GM20431 (cell line): ENCODE data around the gene RIC8A.
"Not testable (repeated sequence)": the region's sequence is repeated elsewhere in the genome, so short reads cannot be mapped to it uniquely, and the experiment has no call there.

ENCODE experiments used
- in situ Hi-C: fragments of 300-500 bp; cut with MseI, MboI; formaldehyde crosslinking; loops from one replicate; pipeline ENCODE4 v1.15.0; 2020; ENCODE audit warnings: low sequenced_read_pairs; ENCODE audit not compliant: unreplicated experiment

RIC8A gene

DNA sequence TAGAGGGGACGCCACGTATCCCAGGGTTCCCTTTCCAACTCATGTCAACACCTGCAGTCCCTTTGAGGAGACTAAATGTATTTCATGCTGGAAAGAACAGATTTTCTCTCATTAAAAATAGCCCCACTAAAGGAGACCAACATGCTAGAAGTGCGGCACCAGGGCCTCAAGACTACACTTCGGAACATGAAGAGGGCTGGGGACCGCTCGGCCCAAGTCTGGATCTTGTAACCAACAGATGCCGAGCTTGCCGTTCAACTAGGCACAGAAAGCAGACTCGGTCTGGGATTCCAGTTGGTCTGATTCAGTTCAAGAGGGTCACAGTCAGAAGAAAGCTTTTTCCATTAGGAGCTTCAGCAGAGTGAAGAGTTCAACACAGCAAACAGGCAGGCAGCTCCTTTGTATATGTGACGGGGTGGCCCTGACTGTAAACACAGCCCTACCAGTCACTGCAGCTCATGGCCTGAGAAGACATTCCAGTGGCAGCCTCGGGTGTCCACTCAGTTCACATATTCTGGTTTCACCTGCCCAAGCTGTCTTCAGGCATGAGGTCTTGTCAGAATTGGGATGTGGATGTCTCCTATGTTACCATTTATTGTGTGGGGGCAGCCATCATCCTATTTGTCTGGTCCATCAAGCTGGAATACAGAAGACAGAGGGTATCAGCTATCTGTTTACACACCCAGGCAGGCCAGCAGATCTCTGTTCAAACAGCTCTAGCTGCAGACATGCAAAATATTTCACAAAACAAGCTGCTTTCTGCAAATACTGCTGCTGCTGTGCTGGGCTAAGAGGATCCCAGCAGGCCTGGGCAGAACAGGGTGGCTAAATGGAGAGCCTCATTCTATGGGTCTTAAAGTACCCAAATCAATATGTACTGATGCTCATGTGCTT is 8.8 kb downstream of the RIC8A start:
- in situ Hi-C loops, result no loop called here

DNA sequence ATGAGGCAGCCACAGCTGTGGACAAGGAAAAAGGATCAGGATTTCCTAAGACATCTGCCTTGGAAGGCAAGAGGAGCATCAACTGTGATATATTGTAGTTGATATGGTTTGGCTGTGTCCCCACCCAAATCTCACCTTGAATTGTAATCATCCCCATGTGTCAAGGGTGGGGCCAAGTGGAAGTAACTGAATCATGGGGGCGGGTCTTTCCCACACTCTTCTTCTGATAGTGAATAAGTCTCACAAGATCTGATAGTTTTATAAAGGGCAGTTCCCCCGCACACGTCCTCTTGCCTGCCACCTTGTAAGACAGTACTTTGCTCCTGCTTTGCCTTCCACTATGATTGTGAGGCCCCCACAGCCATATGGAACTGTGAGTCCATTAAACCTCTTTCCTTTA is 10.2 kb downstream of the RIC8A start:
- in situ Hi-C loops, result no loop called here

DNA sequence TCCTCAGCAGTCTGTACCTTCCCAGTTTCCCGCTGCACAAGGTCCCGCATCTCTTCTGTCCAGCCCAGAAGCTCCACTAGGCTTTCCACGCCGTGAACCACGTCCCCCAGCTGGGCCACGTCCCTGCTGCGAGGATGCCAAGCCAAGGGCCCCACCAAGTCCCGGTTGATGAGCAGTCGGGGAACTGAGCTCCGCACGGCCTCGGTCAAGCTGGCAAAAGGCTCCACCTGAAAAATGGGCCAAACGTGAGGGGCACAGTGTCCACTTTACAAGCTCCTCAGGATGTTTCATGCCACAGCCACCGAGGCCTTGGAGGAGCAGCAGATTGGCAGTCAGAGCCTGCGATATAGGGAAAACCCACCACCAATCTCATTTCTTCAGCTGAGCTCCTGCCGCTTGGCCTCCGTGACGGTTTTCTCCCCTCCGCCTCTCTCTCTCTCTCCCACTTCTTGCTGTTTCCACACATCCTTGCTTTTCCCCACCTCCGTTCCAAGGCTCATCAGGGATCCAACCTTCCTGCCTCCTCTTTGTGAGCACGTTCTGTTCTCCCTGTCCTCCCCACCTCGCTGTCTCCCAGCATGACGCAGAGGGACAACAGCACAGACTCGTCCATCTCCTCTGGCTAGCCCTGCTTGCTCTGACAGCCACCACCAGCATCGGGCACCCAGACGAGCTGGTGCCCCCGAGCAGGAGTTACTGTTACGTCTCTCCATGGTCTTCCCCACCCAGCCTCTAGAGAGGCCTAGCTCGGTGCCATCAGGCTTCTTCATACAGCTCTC is 11.5 kb downstream of the RIC8A start:
- in situ Hi-C loops, result no loop called here

DNA sequence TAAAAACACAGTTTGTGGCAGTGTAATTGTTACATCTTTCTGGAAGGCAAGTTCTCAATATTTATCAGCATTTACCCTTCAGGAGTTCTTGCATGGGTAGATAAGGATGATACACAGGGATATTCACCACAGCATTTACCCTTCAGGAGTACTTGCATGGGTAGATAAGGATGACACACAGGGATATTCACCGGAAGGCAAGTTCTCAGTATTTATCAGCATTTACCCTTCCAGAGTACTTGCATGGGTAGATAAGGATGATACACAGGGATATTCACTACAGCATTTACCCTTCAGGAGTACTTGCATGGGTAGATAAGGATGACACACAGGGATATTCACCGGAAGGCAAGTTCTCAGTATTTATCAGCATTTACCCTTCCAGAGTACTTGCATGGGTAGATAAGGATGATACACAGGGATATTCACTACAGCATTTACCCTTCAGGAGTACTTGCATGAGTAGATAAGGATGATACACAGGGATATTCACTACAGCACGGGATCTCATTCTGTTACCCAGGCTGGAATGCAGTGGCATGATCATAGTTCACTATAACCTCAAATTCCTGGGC is 13.2 kb downstream of the RIC8A start:
- in situ Hi-C loops, result not testable (repeated sequence)

DNA sequence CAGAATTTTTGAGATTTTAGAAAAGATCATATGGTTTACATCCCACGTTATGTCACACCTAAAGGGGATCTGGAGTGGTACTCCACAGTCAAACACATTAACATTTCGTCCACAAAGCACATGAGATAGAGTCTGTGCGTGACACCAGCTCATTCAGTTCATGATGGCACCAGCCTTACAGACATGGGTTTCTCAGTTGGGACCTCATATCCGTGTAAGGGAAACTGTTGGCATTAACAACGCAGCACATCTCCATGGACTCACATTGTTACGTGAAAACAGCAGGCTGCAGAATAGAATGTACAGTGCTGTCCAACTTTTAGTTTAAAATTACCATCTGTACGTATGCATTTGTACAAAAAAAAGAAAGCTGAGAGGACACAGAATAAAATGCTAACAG is 14.0 kb downstream of the RIC8A start:
- in situ Hi-C loops, result no loop called here

DNA sequence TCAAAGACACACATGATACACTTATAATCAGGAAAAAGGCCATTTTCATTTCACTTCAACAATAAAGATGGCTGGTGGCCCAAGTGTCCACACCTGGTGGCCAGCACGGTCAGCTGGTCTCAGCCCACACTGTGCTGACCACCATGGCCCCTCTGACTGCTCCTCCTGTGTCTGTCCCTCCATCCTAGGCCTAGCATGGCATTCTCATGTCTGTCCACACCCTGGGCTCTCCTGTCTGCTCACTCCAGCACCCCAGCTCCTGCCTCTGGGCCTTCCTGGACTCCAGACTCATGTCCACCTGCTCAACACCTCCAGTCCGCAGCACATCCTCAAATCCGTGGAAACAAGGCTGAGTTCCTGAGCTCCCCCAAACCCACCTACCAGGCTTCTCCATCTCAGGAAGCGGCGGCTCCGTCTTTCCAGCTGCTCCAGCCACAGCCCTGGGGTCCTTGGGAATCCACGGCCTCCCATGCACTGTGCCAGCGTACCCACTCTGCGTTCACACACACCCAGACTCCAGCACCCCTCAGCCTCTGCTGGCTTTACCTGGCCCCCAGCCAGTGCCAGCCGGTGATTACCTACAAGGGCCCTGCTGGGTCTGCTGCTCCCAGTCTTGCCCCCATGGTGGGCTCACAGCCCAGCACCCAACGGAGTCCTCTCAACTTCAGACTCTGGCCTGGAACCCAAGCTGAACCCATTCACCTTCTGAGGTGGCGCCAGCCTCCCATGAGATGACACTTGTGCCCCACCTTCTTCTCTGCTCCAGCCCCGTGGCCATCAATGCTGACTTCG is 14.7 kb downstream of the RIC8A start:
- in situ Hi-C loops, result no loop called here

DNA sequence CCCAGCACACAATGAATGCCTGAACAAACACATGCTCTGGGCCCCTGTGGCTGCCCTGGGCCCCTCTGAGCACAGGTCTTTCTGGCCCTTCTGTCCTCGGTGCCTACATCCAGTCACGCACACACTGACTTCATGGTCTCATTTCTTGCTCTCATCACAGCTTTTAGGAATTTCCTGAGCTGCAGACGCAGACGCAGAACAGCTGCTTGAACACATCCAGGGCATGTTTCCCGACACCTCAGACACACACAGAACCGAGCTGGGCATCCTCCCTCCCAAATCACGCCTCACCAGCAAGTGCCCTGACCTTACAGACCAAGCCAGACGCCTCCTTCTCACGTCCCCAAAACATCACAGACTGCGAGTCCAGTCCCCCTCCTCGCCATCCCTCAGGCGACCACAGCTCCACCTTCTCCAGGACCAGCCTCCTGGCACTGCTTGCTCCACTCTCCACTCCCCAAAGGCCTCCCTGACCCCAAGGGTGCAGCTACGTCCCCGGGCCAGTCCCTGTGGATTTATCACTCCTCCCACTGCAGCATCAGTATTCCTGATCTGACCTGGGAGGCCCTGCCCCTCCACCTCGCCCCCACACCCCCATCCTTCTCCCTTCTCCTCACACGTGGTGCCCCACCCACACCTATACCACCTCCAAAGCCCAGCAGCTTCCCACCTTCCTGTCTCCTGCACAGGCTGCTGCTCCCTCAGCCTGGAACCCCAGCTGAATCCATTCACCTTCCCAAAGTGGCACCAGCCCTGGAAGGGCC is 15.7 kb downstream of the RIC8A start:
- in situ Hi-C loops, result no loop called here

DNA sequence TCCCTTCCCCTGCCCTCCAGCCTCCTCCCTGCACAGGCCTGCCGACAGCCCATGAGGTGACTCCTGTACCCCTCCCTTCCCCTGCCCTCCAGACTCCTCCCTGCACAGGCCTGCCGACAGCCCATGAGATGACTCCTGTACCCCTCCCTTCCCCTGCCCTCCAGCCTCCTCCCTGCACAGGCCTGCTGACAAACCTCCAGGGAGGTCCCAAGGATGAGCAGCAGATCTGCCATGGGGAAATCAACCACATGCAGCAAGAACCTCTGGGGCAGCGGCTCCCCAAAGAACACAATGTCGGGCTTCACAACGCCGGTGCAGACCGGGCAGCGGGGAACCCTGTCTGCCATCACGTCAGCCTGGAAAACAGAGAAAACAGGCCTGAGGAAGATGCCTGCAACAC is 16.4 kb downstream of the RIC8A start:
- in situ Hi-C loops, result no loop called here

DNA sequence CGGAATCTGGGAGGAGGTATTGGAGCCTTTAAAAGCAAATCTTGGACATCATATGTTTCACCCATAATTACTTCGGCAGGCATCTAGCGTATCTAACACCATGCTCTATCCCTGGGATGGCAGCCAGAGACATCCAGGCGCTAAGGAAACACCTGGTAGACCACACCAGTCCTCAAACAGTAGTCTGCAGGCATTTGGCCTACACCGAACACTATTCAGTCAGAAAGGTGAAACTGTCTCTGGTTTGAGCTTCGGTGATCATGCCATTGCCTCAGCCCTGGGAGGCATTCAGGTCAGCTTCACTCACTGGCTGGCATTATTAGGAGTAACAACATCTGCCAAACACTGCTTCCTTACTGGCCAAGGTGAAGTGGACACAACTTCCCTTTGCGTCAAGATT is 16.9 kb downstream of the RIC8A start:
- in situ Hi-C loops, result no loop called here

DNA sequence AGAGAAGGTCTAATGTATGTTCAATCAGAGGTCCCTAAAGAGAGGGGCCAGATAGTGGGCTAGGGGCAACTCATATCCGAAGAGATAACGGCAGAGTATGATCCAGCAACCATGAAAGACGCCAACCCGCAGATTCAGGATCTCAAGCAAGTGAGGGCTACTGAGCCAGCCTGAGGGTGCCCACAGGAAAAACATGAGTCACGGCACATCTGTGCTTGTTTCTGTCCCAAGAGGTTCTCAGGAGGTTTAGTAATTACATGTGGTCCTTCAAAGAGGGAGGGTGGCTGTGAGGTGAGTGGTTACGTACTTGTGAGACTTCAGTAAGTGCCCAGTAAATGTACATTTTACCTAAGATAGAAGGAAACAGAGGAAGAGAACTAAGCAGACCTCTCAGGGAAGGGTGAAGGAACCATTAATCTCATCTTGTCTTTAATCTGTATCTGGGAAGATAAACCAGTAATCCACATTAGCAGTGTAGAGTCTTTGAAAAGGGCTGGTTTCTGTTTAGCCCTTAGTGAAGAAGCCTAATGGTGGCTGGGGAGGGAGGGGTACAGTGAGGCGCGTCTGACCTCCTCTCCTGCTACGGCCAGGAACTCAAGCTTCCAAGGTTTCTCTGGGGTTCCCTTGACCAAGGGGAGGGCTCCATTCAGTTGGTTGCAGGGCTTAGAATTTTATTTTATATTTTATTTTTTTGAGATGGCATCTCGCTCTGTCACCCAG is 18.4 kb downstream of the RIC8A start:
- in situ Hi-C loops, result no loop called here

DNA sequence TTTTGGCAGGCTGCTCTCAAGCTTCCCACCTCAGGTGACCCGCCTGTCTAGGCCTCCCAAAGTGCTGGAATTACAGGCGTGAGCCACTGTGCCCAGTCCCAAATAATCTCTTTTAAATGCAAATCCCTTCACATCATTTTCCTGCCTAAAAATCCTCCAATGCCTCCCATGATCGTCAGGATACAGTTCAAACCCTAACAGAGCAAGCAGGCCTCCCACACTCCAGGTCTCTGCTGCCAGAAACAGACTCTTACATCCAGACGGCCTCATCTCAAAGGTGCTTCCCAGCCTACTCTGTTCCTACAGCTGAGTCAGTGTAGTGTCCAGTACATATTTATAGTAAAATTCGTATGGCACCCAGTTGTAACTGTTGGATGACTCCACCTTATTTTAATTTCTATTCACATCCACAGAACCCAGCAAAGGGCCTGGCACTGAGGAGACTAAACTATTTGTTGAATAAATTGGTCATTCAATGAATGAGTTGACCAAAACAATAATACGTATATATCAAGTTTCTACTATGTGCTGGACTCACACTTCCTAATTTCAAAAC is 20.4 kb downstream of the RIC8A start:
- in situ Hi-C loops, result no loop called here

DNA sequence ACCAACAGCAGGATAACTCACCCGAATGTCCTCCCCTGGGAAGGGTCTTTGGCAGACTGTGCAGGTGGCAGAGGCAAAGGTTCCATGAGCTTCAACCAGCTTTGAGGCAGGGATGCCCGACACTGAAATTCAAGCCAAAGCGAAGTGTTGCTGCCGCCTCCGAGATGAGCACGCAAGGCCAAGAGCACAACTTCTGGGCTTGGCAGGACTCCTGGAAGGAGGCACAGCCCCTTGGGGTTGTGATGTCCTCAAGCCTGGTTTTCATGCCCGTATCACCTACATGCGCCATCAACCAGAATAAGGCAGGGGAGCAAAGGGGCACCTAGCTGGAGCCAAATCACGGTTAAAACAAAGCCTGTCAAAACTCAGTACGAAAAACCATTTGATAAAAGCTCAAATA is 22.9 kb downstream of the RIC8A start:
- in situ Hi-C loops, result no loop called here

DNA sequence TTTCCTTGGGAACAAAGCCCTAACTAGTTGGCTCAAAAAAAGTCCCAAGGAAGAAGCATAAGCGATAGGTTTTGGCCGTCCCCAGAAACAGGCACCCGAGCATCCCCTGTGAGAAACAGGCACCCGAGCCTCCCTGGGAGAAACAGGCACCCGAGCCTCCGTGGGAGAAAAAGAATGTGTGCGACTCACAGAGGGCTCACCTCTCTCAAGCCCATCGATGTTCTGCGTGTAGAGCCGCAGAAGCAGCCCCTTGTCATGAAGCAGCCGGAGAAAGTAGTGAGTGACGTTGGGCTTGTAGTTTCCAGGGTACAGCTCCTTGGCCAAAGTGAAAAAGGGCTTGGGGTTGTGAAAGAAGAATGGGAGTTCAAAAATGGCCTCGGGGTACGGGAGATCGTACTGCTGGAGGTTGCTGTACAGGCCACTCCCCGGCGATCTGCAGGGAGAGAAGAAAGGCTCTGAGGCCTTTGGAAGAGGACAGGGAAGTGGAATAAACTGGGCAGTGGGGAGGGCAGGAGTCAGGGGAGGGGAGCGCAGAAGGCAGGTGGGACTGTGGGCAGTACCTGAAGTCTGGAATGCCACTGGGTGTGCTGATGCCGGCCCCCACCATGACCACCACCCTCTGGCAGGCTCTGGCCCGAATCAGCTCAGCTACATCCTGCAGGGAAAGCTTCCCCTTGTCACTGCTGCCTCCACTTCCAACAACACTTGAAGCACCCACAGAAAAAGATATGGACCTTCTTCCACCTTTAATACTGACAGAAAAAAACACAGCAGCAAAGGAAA is 25.5 kb downstream of the RIC8A start:
- in situ Hi-C loops, result no loop called here

DNA sequence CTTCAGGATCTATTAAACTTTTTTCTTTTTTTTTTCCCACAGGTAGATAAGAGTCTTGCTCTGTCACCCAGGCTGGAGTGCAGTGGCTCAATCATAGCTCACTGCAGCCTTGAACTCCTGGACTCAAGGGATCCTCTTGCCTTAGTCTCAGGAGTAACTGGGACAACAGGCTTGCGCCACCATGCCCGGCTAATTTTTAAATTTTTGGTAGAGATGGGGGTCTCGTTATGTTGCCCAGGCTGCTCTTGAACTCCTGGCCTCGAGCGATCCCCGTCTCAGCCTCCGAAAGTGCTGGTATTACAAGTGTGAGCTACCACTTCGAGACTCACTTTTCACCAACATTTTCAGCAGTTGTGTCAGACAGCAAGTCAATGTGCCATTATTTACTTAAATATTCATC is 27.7 kb downstream of the RIC8A start:
- in situ Hi-C loops, result no loop called here

DNA sequence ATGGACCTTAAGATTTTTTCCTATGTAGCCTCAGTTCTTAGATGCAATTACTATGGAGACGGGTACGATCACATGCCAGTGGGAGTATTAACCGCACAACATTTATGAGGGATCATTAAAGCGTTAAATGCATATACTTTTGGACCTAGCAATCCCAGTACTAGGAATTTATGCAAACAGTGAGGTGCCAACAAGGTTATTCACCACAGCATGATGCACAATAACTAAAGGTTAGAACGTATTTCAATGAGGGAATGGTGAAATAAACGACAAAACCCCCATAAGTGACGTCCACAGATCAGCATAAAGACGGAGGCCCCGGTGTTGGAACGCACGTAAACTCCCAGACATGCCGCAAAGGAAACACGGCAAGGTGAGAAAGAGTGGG is 28.1 kb downstream of the RIC8A start:
- in situ Hi-C loops, result no loop called here

DNA sequence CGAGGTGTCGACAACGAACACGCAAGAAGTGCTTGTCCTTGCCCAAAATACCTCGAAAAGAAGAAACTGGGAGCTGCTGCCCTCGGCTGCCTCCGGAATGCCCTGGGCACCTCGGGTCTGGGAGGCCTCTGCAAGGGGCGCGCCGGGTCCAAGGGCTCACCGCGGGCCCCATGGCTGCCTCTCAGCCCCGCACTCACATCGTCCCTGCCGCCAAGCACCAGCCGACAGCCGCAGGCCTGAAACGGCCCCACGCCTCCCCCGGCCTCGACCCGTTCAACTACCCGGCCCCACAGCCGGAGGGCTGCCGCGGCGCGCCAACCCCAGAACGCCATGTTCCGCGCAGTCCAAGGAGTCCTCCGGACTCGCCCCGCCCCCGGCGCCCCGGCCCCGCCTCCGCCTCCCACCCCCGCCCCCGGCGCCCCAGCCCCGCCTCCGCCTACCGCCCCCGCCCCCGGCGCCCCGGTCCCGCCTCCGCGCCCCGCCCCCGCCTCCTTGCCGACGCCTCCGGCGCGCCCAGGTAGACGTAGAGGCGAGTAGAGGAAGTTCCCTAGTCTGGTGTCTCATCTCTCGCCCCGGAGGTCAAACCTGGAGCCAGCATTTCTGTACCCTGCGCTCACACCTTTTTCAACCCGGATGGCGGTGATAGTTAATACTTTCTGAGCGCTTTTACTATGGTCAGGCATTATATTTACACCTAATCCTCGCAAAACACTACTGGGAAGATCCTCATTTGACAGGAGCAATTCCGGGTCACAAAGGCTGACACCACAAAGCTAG is 28.7 kb downstream of the RIC8A start, which contains the start of gene SIRT3:
TSS of gene SIRT3 (minus strand) at position 346 of the 777 bp plus-strand sequence. CDS start at position 332, 14 bp downstream.
- in situ Hi-C loops, result no loop called here
